Mucosa of rectum (tissue), 2 donors: ENCODE results near the gene NADK.

Source experiments
- H3K27ac ChIP-seq, 2 donors: one replicate each; pipeline ENCODE4 v1.7.0; 2013; ENCODE audit warnings: inconsistent platforms in 2 of 2, low read depth in 2 of 2, low read length in 2 of 2
- H3K27me3 ChIP-seq, 2 donors: one replicate each; pipeline ENCODE4 v1.7.0; 2013; ENCODE audit warnings: low read length in 2 of 2; ENCODE audit not compliant: control insufficient read depth in 2 of 2, insufficient read depth in 2 of 2
- H3K36me3 ChIP-seq, 2 donors: one replicate each; pipeline ENCODE4 v1.7.0; 2013; ENCODE audit warnings: low read length in 2 of 2; ENCODE audit not compliant: control insufficient read depth in 2 of 2, insufficient read depth in 2 of 2
- H3K4me1 ChIP-seq, 2 donors: one replicate each; pipeline ENCODE4 v1.7.0; 2013; ENCODE audit warnings: low read length in 2 of 2, mild to moderate bottlenecking in 1 of 2; ENCODE audit not compliant: control insufficient read depth in 2 of 2, insufficient read depth in 2 of 2
- H3K4me3 ChIP-seq, 2 donors: one replicate each; pipeline ENCODE4 v1.7.0; 2013; ENCODE audit warnings: low read length in 2 of 2
- H3K9ac ChIP-seq, 2 donors: one replicate each; pipeline ENCODE4 v1.7.0; 2013; ENCODE audit warnings: low read length in 2 of 2, low read depth in 1 of 2, mild to moderate bottlenecking in 1 of 2
- H3K9me3 ChIP-seq, 2 donors: one replicate each; pipeline ENCODE4 v1.7.0; 2013; ENCODE audit warnings: low read length in 2 of 2; ENCODE audit not compliant: control insufficient read depth in 2 of 2
- donor health status: healthy.
- donor health status: Normal muscosa, but diverticular disease.

The NADK gene

GRCh38 chr1:1786836-1787605 lies 8.8 kb upstream of the NADK start:
- Histone ChIP-seq H3K9ac (no peak overlapping the region), H3K27ac (no peak overlapping the region), H3K9me3 (no peaks in the 10 kb centered on the region), H3K4me3 (no peak overlapping the region), H3K27me3 (no peaks in the 10 kb centered on the region), H3K4me1 (peaks cover 15% of the 10 kb centered on the region in 2 donors), H3K36me3 (peaks cover 61 to 69% of the 10 kb centered on the region in 2 donors)

GRCh38 chr1:1785666-1786065 lies 7.4 kb upstream of the NADK start:
- peaks cover 29% of the 10 kb centered on the region in 2 donors for H3K4me1 ChIP-seq
- no peak overlapping the region for H3K4me3 ChIP-seq
- peaks cover 52 to 59% of the 10 kb centered on the region in 2 donors for H3K36me3 ChIP-seq
- no peaks in the 10 kb centered on the region for H3K9me3 ChIP-seq
- no peak overlapping the region for H3K27ac ChIP-seq
- no peak overlapping the region for H3K9ac ChIP-seq
- H3K27me3 ChIP-seq = no peaks in the 10 kb centered on the region

DNA sequence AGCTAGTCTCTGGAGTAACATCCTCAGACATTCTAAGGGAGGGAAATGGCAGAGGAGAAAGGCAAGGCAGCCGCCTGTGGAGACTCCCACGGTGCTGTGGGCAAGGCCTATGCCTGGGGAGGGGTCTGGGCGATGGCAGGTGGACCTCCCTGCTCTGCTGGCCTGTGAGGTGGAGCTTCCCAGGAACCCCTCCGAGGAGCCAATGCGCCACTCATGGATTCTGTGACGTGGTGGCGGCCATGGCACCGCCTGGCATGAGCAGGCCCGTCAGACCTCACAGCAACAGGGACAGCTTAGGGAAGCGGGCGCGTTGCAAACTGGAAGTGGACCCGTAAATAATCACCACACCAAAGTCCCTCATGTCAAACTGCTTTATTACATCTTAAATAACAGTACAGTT lies 6.7 kb upstream of the NADK start:
- Histone ChIP-seq H3K27ac (no peak overlapping the region), H3K4me3 (no peak overlapping the region), H3K4me1 (peaks cover 35 to 36% of the 10 kb centered on the region in 2 donors), H3K9me3 (no peaks in the 10 kb centered on the region), H3K36me3 (peaks cover 45 to 51% of the 10 kb centered on the region in 2 donors), H3K9ac (no peak overlapping the region), H3K27me3 (no peaks in the 10 kb centered on the region)

- Histone ChIP-seq H3K9ac (peak overlapping the region; percentile 48 to 83), H3K27me3 (no peaks in the 10 kb centered on the region), H3K9me3 (no peaks in the 10 kb centered on the region), H3K4me1 (peaks cover 47% of the 10 kb centered on the region in 2 donors), H3K36me3 (peaks cover 33 to 37% of the 10 kb centered on the region in 2 donors), H3K4me3 (peak overlapping the region in 1 of 2 donors; percentile 22), H3K27ac (peak overlapping the region; percentile 94 to 99)
These were observed 5.0 kb upstream of the NADK start for GRCh38 chr1:1783320-1783719.

DNA sequence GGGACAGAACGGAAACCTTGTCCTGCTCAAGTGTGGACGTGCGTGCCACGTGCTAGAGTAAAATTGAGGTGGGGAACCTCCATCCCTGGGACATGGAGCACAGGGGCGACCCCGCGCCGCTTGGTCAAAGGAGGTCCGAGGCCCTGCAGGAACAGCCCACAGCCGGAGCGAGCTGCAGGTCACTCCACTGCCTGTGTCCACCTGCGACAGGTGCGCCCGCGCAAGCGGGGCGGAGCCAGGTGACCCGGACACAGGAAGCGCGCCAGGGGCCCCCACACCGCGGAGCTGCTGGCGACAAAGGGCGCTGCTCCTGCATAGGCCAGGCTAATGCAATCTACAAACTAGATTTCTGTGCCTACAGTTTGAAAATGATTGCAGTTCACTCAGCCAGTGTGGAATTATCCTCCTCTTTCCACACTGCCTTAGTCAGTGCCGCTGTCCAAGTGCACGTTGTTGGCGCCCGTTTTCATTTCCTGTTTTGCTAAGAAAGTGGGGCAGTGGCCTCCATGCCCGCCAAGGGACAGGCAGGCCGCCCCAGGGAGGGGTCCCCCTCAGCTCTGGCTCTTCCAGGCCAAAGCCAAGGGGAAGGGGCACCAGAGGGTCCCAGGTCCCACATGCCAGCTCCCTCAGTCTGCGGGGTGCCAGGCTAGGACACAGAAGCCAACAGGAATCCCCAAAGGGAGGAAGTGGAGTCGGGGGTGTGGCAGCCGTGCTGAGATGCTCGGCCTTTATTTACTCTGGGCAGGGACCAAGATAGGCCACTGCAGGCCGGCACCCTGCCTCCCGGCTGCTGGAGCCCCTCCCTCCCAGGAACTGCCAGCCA lies 4.3 kb upstream of the NADK start:
- H3K9me3 ChIP-seq = no peaks in the 10 kb centered on the region
- H3K36me3 ChIP-seq = peaks cover 27 to 29% of the 10 kb centered on the region in 2 donors
- H3K27ac ChIP-seq = peak overlapping the region; percentile 94 to 99
- peak overlapping the region; percentile 55 to 64 for H3K4me3 ChIP-seq
- no peaks in the 10 kb centered on the region for H3K27me3 ChIP-seq
- H3K9ac ChIP-seq = peak overlapping the region; percentile 48 to 83
- H3K4me1 ChIP-seq = peaks cover 48 to 50% of the 10 kb centered on the region in 2 donors

DNA sequence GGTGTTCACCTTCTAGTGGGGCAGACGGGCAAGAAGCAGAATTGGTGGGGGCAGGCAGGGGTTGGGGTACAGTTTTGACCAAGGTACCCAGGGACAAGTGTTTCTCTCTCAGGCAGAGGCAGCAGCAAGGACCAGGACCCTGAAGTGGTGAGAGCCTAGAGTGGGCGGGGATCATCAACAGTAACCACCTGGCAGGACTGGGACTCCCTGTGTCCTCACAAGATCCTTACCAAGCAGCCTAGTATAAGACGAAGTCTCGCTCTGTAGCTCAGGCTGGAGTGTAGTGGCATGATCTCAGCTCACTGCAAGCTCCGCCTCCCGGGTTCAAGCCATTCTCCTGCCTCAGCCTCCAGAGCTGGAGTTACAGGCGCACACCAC lies 3.2 kb upstream of the NADK start:
- Histone ChIP-seq H3K4me1 (peaks cover 56 to 58% of the 10 kb centered on the region in 2 donors), H3K27ac (peak overlapping the region; percentile 94 to 99), H3K9me3 (no peaks in the 10 kb centered on the region), H3K4me3 (no peak overlapping the region), H3K36me3 (peaks cover 16 to 19% of the 10 kb centered on the region in 2 donors), H3K9ac (peak overlapping the region; percentile 5 to 99), H3K27me3 (no peaks in the 10 kb centered on the region)

- peak overlapping the region; percentile 20 to 42 for H3K4me3 ChIP-seq
- no peaks in the 10 kb centered on the region for H3K27me3 ChIP-seq
- peak overlapping the region; percentile 61 to 99 for H3K9ac ChIP-seq
- H3K9me3 ChIP-seq = no peaks in the 10 kb centered on the region
- peak overlapping the region; percentile 94 to 99 for H3K27ac ChIP-seq
- peaks cover 60 to 63% of the 10 kb centered on the region in 2 donors for H3K4me1 ChIP-seq
- peaks cover 10 to 12% of the 10 kb centered on the region in 2 donors for H3K36me3 ChIP-seq
These were observed 2.6 kb upstream of the NADK start for GRCh38 chr1:1780598-1781525.

DNA sequence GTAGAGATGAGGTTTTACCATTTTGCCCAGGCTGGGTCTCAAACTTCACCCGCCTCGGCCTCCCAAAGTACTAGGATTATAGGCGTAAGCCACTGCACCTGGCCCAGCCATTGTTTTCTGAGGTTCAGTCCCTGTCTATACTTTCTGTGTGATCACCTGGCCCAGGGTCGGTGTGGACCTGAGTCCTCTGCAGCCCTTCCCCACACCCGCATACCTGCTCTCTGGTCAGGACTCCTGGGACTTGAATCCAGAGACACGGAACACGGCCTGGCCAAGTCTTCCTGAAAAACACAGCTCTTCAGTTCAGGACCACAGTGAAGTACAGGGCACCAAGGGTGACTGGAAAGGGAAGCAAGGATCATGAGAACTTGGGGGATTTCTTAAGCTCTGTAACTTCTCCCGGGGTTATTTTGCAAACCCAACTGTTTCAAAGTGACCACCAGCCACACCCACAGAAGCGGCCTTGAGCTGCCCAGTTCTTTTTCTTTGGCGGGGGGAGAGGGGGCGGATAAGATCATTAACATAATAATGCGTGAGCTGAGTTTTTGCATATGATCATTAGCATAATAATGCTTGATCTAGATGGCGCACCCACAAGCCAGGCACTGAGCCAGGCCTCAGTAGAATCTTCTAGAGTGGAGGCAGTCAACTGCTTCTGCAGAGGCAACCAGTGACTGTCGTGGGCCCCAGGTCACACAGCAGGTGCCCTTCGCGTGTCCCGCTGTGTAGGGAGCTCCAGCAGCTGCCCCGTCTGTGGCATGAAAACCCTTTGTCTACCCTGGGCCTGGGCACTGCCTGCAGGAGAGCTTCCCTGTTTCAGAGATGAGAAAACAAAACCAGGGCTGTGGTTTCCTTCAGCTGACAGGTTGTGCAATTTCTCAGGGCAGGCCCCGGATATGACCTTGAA lies 1.7 kb upstream of the NADK start:
- H3K4me1 ChIP-seq = peaks cover 69 to 71% of the 10 kb centered on the region in 2 donors

GRCh38 chr1:1779320-1779675 lies 1.0 kb upstream of the NADK start:
- Histone ChIP-seq H3K9ac (peak overlapping the region; percentile 70 to 99), H3K27me3 (no peaks in the 10 kb centered on the region), H3K4me1 (peaks cover 69 to 71% of the 10 kb centered on the region in 2 donors), H3K36me3 (no peaks in the 10 kb centered on the region), H3K27ac (peak overlapping the region; percentile 94 to 99), H3K9me3 (no peaks in the 10 kb centered on the region), H3K4me3 (peak overlapping the region; percentile 74 to 84)

More for the DNA sequence above, 1.7 kb upstream of the NADK start:
- Histone ChIP-seq H3K4me3 (peak overlapping the region; percentile 17 to 74), H3K27me3 (no peaks in the 10 kb centered on the region), H3K9me3 (no peaks in the 10 kb centered on the region), H3K27ac (peak overlapping the region; percentile 94 to 99), H3K36me3 (peaks cover 4% of the 10 kb centered on the region in 2 donors), H3K9ac (peak overlapping the region; percentile 61 to 99)
